ENCODE results near the gene CDC73. TPM values are rescaled to one million over a fixed set of nuclear protein-coding genes. Genes with fewer than 3 reads are reported as not detected.
A peak's percentile ranks its signal among the peaks of the same experiment; 100 is the strongest.
"Not testable (repeated sequence)": the region's sequence is repeated elsewhere in the genome, so short reads cannot be mapped to it uniquely, and the experiment has no call there.

CDC73 gene
- total RNA-seq, 1 donor from 2014 or later = 12.9 TPM

DNA sequence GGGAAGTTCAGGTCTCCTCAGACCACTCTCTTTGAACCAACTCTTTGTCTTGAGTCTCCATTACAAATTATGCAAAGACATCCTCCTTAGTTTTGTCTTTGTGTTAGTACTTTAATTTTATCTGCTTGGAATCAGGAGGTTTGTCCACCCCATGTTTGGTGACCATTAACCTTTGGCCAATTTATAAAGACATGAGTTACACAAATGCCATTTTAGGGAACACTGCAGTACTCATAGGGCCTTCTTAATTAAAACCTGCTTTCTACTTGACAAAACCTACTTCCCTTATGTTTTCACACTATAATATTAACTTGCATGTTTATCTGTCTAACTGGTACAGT is 7.9 kb upstream of the CDC73 start:
- no peak for DNase-seq (ENCODE audit: low read depth in 2 of 2)

DNA sequence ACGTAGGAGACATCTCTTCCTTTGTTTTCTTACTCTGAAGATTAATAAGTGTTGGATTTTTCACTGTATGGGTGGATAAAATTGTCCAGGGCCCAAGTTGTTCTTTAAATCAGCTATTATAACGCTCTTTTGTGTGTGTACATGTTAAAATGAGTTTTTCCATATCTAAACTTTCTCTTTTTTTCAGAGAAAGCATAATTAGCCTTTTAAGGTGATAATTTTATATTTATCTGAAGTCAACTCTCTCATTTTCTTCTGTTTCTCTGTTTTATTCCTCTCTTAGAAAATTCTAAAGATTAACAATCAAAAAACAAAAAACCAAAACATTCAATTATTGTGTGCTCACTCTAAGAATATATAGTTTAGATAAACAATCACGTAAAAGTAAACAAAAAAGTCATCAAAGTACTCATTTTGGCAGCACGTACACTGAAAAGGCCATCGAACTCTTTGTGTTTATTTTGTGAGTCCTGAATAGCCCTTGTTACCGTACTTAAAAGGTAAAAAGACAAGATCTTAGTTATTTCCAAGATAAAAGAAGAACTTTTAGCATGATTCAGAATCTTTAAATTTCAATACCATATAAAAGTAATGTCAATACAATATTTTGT is 7.2 kb upstream of the CDC73 start:
- DNase-seq (ENCODE audit: low read depth in 2 of 2) = peak in 1 of 2 donors; percentile 13

DNA sequence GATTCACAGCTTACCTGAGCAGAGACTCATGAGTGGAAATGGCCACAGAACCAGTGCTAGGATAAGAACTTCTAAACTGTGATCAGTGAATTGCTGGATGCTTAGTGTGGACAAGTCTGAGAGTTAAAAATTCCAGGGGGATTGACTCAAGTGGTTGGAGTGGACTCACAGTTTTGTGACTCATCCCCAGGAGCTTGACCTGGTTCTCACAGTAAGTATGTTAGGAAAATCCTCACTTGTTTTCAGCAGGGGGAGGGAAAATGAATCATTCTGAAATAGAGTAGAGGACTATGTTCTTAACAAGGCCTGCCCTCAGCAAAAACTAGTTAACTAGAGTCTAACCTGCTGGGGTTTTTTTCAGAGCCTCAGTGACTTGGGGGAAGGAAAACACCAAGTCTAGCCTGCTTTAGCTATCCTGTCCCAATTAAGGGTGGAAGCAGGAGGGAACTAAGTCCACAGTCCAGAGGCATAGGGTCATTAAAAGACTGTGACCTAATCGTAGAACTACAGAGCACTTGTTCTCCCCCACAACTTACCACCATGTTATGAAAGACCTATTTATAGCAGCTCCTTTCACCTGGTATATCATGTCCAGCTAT is 6.1 kb upstream of the CDC73 start:
- peak; percentile 24 to 96 for DNase-seq (ENCODE audit: low read depth in 2 of 2)

DNA sequence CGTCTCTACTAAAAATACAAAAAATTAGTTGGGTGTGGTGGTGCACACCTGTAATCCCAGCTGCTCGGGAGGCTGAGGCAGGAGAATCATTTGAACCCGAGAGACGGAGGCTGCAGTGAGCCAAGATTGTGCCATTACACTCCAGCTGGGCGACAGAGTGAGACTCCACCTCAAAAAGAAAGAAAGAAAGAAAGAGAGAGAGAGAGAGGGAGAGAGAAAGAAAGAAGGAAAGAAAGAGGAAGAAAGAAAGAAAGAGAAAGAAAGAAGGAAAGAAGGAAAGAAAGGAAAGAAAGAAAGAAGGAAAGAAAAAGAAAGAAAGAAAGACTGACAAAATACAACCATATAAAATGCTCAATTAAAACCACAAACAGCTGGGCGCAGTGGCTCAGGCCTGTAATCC is 4.7 kb upstream of the CDC73 start:
- DNase-seq (ENCODE audit: low read depth in 2 of 2) = not testable (repeated sequence)

DNA sequence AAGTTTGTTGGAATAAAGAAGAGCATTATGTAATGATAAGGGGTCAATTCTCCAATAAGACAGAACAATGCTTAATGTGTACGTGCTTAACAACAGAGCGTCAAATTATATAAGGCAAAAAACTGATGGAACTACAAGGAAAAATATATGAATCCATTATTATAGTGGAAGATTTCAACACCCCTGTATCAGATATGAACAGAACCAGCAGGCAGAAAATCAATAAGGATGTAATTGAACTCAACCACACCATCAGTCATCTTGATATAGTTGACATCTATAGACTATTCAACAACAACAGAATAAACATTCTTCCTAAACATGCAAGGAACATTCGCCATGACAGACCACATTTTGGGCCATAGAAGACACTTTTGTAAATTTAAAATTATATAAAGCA is 3.6 kb upstream of the CDC73 start:
- DNase-seq (ENCODE audit: low read depth in 2 of 2) = no peak

DNA sequence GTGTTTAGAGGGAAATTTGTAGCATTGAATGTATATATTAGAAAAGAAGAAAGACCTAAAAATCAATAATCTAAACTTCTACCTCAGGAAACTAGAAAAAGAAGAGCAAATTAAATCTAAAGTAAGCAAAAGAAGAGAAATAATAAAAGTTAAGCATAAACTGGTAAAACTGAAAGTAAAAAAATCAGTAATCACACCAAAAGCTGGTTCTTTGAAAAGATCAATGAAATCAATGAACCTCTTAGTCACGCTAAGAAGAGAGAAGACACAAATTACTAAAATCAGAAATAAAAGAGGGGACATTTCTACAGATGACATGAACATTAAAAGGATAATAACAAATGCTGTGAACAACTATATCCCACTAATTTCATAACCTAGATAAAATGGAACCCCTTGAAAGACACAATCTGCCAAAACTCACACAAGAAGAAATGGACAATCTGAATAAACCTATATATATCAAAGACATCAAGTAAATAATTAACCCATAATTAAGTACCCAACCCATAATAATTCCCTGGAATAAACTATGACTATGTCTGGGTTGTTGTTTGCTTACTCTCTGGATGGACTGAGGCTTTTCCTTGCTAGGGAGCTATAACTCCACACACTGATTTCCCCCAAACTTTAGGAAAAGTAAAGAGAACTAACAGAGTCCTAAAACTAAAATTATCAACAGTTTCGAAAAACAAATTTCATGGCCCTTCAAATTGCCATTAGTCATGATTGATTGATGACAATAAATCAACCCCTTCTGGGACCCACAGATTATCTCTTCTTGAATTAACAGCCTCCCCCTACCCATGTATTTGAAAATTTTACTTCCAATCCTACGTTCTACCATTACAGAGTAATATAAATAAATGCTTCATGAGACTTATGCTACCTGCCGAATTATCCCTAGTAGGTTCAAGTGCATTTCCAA is 2.8 kb upstream of the CDC73 start:
- no peak for DNase-seq (ENCODE audit: low read depth in 2 of 2)

DNA sequence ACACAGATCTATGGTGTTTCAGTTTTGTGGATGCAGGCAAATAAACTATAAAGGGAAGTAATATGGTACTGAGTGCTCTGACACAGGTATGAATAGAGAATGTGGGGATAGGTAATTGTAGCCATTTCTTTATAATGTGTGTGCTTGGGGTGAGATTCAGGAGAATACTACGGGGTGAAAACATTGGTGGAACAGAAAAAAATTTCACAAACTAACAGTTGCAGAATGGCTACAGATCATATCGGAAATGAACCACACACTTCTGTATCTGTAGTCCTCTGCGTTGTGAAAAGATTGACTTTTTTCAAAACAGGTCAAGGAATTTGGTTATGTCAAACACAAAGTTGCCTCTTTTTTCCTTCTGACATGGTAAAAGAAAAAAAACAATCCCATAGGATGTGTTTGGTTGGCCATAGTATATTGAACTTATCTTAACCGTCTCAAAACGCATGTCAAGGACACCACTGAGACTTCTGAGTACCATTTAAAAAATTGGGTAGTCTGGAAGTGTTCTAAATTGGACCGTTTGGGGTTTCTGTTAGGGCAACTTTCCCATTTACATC is 1.1 kb upstream of the CDC73 start:
- DNase-seq (ENCODE audit: low read depth in 2 of 2) = no peak

DNA sequence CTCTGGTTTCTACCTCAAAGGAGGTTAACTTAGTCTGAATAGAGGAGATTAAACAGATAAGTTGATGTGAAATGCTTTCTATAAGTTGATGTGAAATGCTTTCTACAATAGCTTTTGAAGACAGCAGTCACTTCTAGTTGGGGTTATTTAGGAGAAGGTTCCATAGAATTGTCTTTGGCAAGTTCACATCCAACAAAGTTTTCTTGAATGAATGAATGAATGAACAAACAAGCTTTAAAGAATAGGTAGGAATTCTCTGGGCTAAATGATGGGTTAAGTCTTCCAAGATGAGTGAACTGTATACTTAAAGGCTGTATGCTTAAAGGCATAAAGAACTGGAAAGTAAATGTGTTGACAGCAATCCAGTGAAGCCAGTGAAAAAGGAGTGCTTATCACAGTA is 1.9 kb downstream of the CDC73 start:
- DNase-seq (ENCODE audit: low read depth in 2 of 2) = no peak

DNA sequence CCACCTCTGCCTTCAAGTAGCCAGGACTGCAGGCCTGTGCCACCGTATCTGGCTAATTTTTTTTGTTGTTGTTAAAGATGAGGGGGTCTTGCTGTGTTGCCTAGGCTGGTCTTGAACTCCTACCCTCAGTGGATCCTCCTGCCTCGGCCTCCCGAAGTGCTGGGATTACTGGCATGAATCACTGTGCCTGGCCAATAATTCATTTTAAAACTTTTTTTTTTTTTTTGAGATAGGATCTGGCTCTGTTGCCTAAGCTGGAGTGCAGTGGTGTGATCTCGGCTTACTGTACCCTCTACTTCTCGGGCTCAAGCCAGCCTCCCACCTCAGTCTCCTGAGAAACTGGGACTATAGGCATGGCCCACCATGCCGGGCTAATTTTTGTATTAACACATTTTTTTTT is 3.5 kb downstream of the CDC73 start:
- DNase-seq (ENCODE audit: low read depth in 2 of 2) = no peak

DNA sequence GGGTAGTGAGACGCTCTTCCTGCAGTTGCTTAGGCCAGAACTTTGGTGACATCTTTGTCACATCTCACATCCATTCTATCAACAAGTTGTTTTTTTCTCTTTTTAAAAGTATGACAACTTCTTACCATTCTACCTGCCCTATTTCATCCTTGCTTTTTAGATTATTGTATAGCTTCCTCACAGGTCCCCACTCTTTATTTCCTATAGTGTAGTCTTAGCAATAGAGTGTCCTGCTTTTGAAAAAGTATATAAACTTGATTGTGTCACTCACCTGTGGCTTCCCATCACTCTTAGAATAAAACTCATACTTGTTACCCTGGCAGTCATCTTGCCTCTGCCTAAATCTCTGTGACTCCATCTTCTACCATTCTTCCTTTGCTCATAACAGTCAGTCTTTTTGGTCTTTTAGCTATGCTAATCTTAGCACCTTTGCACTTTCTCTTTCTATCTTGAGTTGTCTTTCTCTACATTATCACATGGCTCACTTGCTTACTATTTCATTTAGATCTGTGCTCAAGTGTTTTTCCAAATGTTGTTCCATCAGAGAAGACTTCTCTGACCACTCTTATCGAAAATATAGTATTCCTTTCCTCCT is 9.5 kb downstream of the CDC73 start:
- DNase-seq (ENCODE audit: low read depth in 2 of 2) = no peak

DNA sequence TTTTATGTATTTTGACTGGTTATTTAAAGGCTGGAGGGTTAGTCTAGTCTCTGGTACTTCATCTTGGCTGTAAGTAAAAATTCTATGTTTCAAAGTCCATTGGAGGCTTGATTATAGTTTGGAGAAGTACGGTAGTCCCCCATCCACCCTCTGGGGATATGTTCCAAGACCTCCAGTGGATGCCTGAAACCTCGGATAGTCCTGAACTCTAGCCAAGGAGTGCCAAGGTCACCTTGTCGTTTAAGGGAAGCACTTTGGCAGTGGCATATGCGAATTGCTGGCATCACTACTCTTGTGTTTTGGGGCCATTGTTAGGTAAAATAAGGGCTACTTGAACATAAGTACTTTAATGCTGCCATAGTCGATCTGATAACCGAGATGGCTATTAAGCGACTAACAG is 18.4 kb downstream of the CDC73 start:
- no peak for DNase-seq (ENCODE audit: low read depth in 2 of 2)

DNA sequence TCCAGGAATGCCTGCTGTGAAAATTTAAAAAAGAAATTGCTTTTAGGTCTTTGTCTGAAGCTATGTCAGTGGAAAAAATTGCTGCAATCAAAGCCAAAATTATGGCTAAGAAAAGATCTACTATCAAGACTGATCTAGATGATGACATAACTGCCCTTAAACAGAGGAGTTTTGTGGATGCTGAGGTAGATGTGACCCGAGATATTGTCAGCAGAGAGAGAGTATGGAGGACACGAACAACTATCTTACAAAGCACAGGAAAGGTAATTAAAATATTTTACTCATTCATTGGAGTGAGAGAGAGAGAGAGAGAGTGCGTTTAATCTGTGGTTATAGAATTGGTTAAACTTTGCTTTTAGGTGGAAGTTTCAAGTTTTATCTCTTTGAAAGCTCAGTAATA is 20.0 kb downstream of the CDC73 start:
- DNase-seq (ENCODE audit: low read depth in 2 of 2) = no peak

DNA sequence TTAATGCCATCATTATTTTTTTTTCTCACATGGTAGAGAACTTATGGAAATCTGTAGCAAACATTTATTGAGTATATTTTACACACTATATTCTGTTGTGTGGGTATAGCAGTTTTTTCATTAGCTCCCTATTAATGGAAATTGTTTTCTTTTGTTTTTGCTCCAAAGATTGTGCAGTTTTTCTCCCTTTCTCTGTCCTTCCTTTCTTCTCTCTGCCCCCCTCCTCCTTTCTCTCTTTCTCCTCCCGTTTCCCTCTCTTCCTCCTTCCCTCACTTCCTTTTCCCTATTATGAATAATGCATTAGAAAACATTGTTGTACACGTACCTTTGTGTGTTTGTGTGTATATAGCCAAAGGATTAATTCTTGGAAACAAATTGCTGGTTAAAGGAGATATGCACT is 20.6 kb downstream of the CDC73 start:
- no peak for DNase-seq (ENCODE audit: low read depth in 2 of 2)

DNA sequence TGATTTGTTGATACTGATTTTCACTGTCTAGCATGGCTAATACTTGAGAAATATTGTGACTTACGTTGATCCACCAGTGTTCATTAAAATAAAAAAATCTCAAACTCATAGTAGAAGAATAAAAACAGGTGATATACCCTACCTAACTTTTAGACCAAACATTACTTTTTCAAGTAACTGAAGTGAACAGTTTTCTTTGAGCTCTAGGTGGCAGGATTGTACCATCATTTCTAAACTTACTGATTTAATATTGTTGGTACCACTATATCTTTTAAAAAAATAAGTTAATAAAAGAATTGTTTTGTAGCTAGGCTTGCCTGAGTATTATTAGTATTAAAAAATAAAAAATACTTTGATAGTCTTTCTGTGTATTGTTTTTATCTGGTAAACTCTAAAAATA is 21.5 kb downstream of the CDC73 start:
- peak; percentile 23 to 57 for DNase-seq (ENCODE audit: low read depth in 2 of 2)

DNA sequence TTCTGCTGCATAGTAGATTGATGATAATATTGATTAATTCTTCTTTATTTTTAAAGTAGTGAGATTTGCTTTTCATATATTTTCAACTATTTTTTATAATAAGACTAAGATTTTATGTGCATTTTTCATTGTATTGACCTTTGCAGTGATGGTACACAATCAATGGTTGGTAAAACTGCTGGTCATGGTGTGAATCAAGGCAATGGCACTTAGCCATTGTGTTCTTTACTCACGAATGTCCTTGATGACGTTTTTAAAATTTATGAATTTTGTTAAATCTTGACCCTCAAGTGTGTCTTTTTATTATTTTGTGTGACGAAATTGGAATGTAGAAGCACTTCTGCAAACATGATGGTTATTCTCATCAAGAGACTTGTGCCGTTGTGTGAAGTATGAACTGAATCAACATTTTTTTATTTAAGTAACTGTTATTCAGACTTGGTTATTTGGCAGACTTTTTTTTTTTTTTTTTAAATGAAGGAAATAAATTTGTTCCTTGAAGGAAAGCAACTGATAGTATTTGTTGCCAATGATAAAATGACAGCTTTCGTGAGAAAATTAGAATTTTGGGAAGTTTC is 22.6 kb downstream of the CDC73 start:
- no peak for DNase-seq (ENCODE audit: low read depth in 2 of 2)

DNA sequence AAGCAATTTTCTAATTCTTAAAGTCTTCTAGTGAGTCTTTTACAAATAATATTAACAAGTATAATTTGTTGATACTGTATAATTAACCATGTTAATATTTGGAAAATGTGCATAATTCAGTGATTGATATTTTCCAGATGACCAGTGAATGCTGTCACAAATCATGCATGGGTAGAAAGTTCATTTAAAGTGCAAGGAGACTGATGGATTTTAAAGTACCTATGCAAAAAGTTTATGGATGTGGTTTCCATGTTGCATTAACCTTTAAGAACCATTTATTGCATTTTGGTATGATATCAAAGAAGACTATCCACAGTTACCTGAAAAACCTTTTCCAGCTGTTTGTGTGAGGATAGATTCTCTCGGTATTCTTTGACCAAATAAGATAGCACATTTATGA is 23.2 kb downstream of the CDC73 start:
- DNase-seq (ENCODE audit: low read depth in 2 of 2) = no peak

DNA sequence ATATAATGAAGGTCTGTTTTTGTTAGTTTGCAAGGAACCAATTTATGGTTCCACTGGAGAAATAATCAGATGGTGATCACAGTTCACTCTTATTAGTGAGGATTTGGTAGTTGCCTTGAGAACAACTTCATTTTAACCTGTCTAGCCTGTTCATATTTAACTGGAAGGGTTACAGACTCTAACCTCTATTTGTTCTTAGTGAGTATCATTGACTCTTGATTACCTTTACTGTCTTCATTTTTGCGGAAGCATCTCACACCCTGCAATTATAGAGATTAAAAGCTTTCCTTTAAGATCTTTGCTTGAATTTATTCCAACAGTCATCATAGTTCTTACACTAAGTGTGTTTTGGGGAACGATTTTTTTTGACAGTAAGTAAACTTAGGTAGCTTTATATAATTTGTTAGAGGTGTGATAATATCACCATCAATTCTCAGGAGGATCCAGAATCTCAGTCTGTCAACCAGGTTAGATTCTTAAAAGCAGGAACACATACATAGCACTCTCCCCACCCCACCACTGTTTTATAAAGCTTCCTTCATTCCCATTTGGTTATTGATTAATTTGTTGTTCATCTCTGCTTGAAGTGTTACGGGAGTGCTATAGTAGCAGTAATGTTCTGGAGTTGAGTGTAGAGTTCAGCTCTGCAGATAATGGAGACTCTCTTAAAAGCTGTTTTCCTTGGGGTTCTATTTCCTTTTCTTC is 34.4 kb downstream of the CDC73 start:
- no peak for DNase-seq (ENCODE audit: low read depth in 2 of 2)

DNA sequence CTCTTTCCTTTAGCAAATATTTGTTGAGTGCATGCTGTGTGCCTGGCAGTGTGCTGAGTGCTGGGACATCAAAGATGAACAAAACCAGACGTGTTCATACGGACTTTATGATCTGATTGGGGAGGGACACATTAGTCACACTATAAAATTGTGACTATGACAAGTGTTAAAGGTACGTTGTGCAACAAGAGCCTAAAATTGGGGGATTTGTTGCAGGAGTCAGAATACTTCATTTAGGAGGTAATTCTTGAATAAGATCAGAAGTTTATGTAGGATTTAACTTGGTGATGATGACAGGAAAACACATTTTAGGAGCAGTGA is 35.0 kb downstream of the CDC73 start:
- no peak for DNase-seq (ENCODE audit: low read depth in 2 of 2)

DNA sequence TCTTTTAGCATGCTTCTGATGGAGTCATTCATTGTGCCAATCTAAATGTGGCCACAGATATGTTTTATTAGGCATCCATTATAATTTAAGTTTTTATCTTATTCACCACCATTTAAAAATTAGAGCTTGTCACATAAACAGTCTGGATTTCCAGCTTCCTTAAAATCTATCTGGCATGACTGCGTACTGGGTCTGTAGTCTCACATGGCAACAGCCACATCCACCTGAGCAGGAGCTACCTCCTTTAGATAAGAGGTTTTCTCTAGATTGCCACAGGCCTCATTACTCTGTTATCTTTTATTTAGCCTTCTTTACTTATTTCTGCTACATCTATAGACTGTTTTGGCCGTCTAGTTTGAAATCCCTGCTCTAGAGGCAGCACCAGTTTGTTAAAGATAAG is 35.5 kb downstream of the CDC73 start:
- no peak for DNase-seq (ENCODE audit: low read depth in 2 of 2)

DNA sequence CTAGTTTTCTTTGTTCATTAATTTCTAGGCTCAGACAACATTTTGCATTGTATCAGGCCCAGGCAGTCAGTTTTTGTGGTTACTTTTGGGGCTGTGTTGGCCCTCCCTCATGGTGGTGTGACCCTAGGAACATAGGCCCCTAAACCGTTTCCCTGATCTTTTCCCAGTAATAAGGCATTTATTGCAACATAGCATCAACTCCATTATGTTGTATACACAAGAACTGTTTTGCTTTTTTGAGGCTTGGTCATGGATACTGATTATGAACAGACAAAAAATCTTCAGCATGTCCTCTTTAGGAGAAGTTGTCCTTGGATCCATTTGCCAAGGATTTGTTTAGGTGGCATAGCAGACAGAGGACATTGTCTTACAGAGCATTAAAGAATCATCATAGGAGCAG is 54.3 kb downstream of the CDC73 start:
- no peak for DNase-seq (ENCODE audit: low read depth in 2 of 2)

DNA sequence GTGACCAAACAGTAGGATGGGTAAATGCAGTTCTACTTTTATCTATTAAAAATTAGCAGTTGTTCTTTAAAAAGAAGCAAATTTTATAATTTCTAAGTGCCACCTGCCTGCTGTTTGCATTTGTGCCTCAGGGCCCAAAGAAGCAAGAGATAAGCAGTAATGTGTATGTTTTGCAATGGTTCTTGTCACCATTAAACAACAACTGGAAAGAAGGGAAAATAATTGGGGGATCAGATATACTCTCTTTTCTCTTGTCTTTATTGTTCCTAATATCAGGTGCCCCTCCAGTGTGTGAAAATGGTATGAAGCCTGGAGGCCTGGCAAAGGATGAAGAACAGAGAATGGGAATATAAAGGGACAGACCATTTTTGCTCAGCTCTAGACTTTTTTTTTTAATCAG is 55.0 kb downstream of the CDC73 start:
- DNase-seq (ENCODE audit: low read depth in 2 of 2) = no peak
